ENCODE data around the gene ICE2. TPM values are rescaled to one million over a fixed set of nuclear protein-coding genes. Genes with fewer than 3 reads are reported as not detected.

The ICE2 gene
- total and polyA plus RNA-seq, 2 of the 4 experiments (the other 2 are of a cell fraction), result 14.7 to 21.1 TPM

GRCh38 chr15:60408463-60408981, 70.4 kb downstream of the ICE2 start:
- no peak overlapping the region for H2AK9ac ChIP-seq (replicated peaks; ENCODE audit: low read depth, low read length, poor library complexity)
- CTCF ChIA-PET, result no interaction called here
- TF ChIP-seq RCOR1 (IDR thresholded peaks at IDR 0.05; ENCODE audit: insufficient replicate concordance, low read length) (no peak), CEBPB (IDR thresholded peaks at IDR 0.05; ENCODE audit: low read depth, low read length) (peak; percentile 99)
- 0 out of 4 replicates have a peak overlapping the region, but pooled peaks of 1 of the 2 experiments have one; percentile 18 for H4K8ac ChIP-seq (ENCODE audit: low read depth in 2 of 2, low read length in 2 of 2)
- intact Hi-C loops (cut with micrococcal nuclease) (no loop called here), in situ Hi-C loops (cut with MboI; ENCODE audit: low sequenced_read_pairs) (no loop called here), dilution Hi-C loops (cut with HindIII; ENCODE audit: low sequenced_read_pairs, unreplicated experiment) (no loop called here)
- H3K9ac ChIP-seq (ENCODE audit: low read depth, low read length), result no peak overlapping the region
- no peaks in the 10 kb centered on the region for H3K9me3 ChIP-seq (ENCODE audit: control insufficient read depth, insufficient read depth, low read length)
- no peak overlapping the region for H2BK120ac ChIP-seq (ENCODE audit: low read depth, low read length)
- no peak overlapping the region for H3K4me3 ChIP-seq (ENCODE audit: insufficient read depth, low read depth, low read length)
- H3K4me2 ChIP-seq (ENCODE audit: low read depth, low read length), result peak overlapping the region; percentile 16; the same call in 1 of the 2 replicates
- no peak overlapping the region for H2AFZ ChIP-seq (replicated peaks; ENCODE audit: low read length, poor library complexity)
- DNase-seq (peak; percentile 88), ATAC-seq (ENCODE audit: low read depth) (peak; percentile 55)
- peak overlapping the region; percentile 18; the same call in 1 of the 2 replicates for H2BK20ac ChIP-seq (ENCODE audit: low read depth, low read length)
- no peaks in the 10 kb centered on the region for H4K20me1 ChIP-seq (ENCODE audit: insufficient read depth, low read length)
- no peak overlapping the region for H4K91ac ChIP-seq (ENCODE audit: insufficient read depth, low read depth, low read length)
- H3K14ac ChIP-seq (replicated peaks; ENCODE audit: low read depth, low read length), result no peak overlapping the region
- peak overlapping the region; percentile 86 for H2BK5ac ChIP-seq (ENCODE audit: low read depth, low read length, poor library complexity, severe bottlenecking)
- H3K79me1 ChIP-seq (ENCODE audit: low read depth in 1 of 2, low read length in 2 of 2), result peaks cover 0 to 19% of the 10 kb centered on the region in 2 experiments; a peak in 2 of 4 replicates
- H2BK15ac ChIP-seq (ENCODE audit: low read depth, low read length), result no peak overlapping the region
- no peak overlapping the region for H3K23ac ChIP-seq (ENCODE audit: low read depth, low read length)
- no peaks in the 10 kb centered on the region for H3K36me3 ChIP-seq (ENCODE audit: control insufficient read depth, insufficient read depth, low read length)
- H3K27me3 ChIP-seq (ENCODE audit: control insufficient read depth, insufficient read depth, low read length), result no peaks in the 10 kb centered on the region
- POLR2A ChIA-PET (ENCODE audit: unreplicated experiment), result no interaction called here
- peak overlapping the region; percentile 56; the same call in 1 of the 2 replicates for H3K18ac ChIP-seq (ENCODE audit: low read depth, low read length)
- H3K4me1 ChIP-seq (ENCODE audit: control insufficient read depth, insufficient read depth, low read length), result peaks cover 12% of the 10 kb centered on the region
- no TSS peak for BruUV-seq (replicated peaks)
- H3K4ac ChIP-seq (ENCODE audit: low read depth, low read length), result no peak overlapping the region
- no peak overlapping the region; the same call in 1 of the 2 replicates for H3K27ac ChIP-seq (ENCODE audit: insufficient read depth, low read length)
- no peak overlapping the region for H4K5ac ChIP-seq (ENCODE audit: low read depth, low read length)
- H3K9me1 ChIP-seq (ENCODE audit: insufficient read depth, low read length), result peaks cover 11% of the 10 kb centered on the region
- H3K56ac ChIP-seq (ENCODE audit: extremely low read depth, insufficient read depth, low read length), result no peak overlapping the region
- H2AK5ac ChIP-seq (ENCODE audit: low read depth, low read length), result no peak overlapping the region

All from IMR-90 (cell line).